Measurements from ENCODE around the gene NTHL1.

NTHL1 gene

GRCh38 chr16:2001456-2002355 is 45.9 kb downstream of the NTHL1 start:
- ATAC-seq, result no peak
- TF ChIP-seq TCF4 (CRISPR knock-in tag; IDR thresholded peaks at IDR 0.05; ENCODE audit: borderline replicate concordance) (no peak), PPARA (CRISPR knock-in tag; IDR thresholded peaks at IDR 0.05; ENCODE audit: borderline replicate concordance) (no peak), CSDC2 (CRISPR knock-in tag; IDR thresholded peaks at IDR 0.05) (no peak), BACH2 (CRISPR knock-in tag; IDR thresholded peaks at IDR 0.05; ENCODE audit: borderline replicate concordance) (no peak), ZNF70 (CRISPR knock-in tag; IDR thresholded peaks at IDR 0.05) (no peak), ZC3H10 (CRISPR knock-in tag; IDR thresholded peaks at IDR 0.05) (no peak), ZFP3 (CRISPR knock-in tag; IDR thresholded peaks at IDR 0.05) (no peak)
- TF ChIP-seq, protein P1, sequence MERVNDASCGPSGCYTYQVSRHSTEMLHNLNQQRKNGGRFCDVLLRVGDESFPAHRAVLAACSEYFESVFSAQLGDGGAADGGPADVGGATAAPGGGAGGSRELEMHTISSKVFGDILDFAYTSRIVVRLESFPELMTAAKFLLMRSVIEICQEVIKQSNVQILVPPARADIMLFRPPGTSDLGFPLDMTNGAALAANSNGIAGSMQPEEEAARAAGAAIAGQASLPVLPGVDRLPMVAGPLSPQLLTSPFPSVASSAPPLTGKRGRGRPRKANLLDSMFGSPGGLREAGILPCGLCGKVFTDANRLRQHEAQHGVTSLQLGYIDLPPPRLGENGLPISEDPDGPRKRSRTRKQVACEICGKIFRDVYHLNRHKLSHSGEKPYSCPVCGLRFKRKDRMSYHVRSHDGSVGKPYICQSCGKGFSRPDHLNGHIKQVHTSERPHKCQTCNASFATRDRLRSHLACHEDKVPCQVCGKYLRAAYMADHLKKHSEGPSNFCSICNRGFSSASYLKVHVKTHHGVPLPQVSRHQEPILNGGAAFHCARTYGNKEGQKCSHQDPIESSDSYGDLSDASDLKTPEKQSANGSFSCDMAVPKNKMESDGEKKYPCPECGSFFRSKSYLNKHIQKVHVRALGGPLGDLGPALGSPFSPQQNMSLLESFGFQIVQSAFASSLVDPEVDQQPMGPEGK (CRISPR knock-in tag; IDR thresholded peaks at IDR 0.05; ENCODE audit: borderline replicate concordance), result no peak

GRCh38 chr16:2001035-2001434 is 46.6 kb downstream of the NTHL1 start:
- no peak for TF ChIP-seq CSDC2 (CRISPR knock-in tag; IDR thresholded peaks at IDR 0.05)
- TF ChIP-seq RARB (CRISPR knock-in tag; IDR thresholded peaks at IDR 0.05), result no peak
- no peak for TF ChIP-seq ISL1 (CRISPR knock-in tag; IDR thresholded peaks at IDR 0.05)
- no peak for TF ChIP-seq ARNTL (CRISPR knock-in tag; IDR thresholded peaks at IDR 0.05; ENCODE audit: borderline replicate concordance, low read depth)
- TF ChIP-seq TCF4 (CRISPR knock-in tag; IDR thresholded peaks at IDR 0.05; ENCODE audit: borderline replicate concordance), result no peak
- TF ChIP-seq OSR1 (CRISPR knock-in tag; IDR thresholded peaks at IDR 0.05), result no peak
- TF ChIP-seq, protein P2, sequence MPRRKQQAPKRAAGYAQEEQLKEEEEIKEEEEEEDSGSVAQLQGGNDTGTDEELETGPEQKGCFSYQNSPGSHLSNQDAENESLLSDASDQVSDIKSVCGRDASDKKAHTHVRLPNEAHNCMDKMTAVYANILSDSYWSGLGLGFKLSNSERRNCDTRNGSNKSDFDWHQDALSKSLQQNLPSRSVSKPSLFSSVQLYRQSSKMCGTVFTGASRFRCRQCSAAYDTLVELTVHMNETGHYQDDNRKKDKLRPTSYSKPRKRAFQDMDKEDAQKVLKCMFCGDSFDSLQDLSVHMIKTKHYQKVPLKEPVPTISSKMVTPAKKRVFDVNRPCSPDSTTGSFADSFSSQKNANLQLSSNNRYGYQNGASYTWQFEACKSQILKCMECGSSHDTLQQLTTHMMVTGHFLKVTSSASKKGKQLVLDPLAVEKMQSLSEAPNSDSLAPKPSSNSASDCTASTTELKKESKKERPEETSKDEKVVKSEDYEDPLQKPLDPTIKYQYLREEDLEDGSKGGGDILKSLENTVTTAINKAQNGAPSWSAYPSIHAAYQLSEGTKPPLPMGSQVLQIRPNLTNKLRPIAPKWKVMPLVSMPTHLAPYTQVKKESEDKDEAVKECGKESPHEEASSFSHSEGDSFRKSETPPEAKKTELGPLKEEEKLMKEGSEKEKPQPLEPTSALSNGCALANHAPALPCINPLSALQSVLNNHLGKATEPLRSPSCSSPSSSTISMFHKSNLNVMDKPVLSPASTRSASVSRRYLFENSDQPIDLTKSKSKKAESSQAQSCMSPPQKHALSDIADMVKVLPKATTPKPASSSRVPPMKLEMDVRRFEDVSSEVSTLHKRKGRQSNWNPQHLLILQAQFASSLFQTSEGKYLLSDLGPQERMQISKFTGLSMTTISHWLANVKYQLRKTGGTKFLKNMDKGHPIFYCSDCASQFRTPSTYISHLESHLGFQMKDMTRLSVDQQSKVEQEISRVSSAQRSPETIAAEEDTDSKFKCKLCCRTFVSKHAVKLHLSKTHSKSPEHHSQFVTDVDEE (CRISPR knock-in tag; IDR thresholded peaks at IDR 0.05), result no peak
- TF ChIP-seq BACH2 (CRISPR knock-in tag; IDR thresholded peaks at IDR 0.05; ENCODE audit: borderline replicate concordance), result no peak
- ATAC-seq, result no peak

DNA sequence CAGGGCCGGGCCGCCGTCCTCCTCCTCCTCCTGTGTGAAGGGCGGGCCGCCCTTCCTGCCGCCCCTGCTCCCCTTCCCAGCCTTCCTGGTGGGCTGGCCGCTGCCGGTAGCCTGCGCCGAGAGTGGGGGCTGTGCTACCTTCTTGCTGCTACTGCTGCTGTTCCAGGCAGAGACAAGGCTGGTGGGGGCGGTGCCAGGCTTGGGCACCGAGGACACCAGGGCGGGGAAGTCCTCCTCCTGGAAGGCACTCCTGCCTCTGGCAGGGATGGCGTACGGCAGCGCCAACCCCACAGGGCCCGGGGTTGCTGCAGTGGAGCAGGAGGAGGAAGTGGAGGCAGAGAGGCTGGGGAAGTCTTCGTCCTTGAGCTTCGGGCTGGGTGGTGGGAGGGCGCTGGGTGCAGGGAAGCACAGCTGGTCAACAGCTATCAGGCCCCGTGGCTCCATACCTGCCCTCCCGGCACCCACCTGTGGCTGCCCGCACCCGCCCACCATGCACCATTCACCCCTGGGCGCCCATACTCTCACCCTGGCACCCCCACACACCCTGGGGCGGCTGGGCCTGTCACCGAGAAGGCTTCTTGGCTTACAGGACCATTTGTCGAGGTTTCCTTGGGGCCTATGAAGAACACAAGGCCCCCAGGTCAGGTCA is 47.6 kb downstream of the NTHL1 start:
- no peak for TF ChIP-seq ZFP30 (CRISPR knock-in tag; IDR thresholded peaks at IDR 0.05)
- ATAC-seq, result no peak

DNA sequence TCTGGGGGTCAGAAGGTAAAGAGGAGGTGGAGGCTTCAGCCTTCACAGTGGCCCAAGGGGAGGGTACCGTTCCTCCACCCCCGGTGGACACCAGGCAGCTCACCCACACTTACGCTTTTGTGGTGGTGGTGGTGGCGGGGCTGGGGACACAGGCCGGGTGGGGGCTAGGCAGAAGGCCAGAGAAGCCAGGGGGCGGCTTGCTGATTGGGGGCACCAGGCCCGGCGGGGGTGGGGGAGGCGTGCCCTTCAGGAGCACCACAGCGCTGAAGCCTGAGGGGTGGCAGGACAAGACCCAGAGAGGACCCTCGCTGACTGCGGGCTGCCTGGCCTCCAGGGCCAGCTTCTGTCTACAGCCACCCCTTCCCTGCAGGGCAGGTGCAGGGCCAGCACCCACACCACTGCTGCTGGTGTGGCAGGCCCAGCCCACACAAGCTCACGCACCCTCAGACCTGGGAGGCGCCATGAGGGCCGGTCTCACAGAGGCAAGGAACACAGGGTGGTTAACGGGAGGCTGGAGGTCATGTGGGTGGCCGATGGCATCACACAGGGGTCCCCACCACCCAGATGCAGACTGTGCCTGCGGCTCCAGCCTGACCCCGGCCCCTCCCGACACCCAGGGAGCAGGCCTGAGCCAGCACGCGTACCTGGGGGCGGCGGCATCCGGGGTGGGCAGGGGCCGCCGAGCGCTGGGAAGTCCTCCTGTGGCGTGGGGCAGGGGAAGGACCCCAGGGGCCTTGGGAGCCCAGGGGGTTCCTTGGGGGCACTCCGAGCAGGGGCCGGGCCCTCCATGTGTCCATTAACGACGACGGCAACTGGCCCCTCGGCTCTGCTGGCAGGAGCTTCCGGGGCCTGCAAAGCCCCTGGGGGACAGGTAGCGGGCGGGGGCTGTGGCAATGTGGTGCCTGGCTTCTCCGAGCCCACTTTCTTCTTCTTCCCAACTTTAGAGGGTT is 48.5 kb downstream of the NTHL1 start:
- ATAC-seq, result no peak
- TF ChIP-seq POU6F1 (CRISPR knock-in tag; IDR thresholded peaks at IDR 0.05; ENCODE audit: borderline replicate concordance, low read depth) (no peak), ZNF70 (CRISPR knock-in tag; IDR thresholded peaks at IDR 0.05) (no peak), PPARA (CRISPR knock-in tag; IDR thresholded peaks at IDR 0.05; ENCODE audit: borderline replicate concordance) (no peak), TOX (CRISPR knock-in tag; IDR thresholded peaks at IDR 0.05; ENCODE audit: borderline replicate concordance) (no peak), SNAI2 (CRISPR knock-in tag; IDR thresholded peaks at IDR 0.05) (no peak), ARNTL (CRISPR knock-in tag; IDR thresholded peaks at IDR 0.05; ENCODE audit: borderline replicate concordance, low read depth) (no peak), RARB (CRISPR knock-in tag; IDR thresholded peaks at IDR 0.05) (no peak), CREB5 (CRISPR knock-in tag; IDR thresholded peaks at IDR 0.05; ENCODE audit: low read depth) (no peak), TCF4 (CRISPR knock-in tag; IDR thresholded peaks at IDR 0.05; ENCODE audit: borderline replicate concordance) (no peak), ZNF8 (CRISPR knock-in tag; IDR thresholded peaks at IDR 0.05) (no peak)
- TF ChIP-seq, protein P2 (CRISPR knock-in tag; IDR thresholded peaks at IDR 0.05), result no peak
- TF ChIP-seq, protein P1 (CRISPR knock-in tag; IDR thresholded peaks at IDR 0.05; ENCODE audit: borderline replicate concordance), result no peak
